ENCODE data around the gene IDH3B. TPM values are rescaled to one million over a fixed set of nuclear protein-coding genes. Genes with fewer than 3 reads are reported as not detected.

The IDH3B gene
- total and polyA plus RNA-seq, 2 of the 13 experiments (the other 11 are each of a cell fraction or from before 2014, with no cell fraction given): 215 to 254 TPM

- TF ChIP-seq AHDC1 (CRISPR knock-in tag; IDR thresholded peaks at IDR 0.05; ENCODE audit: borderline replicate concordance) (no peak), ZNF251 (CRISPR knock-in tag; IDR thresholded peaks at IDR 0.05) (0 out of 2 replicates have a peak, but pooled peaks have one; percentile 87), ZNF33B (CRISPR knock-in tag; IDR thresholded peaks at IDR 0.05) (peak; percentile 74), RBM39 (IDR thresholded peaks at IDR 0.05; ENCODE audit: low read depth, low read length, poor library complexity, severe bottlenecking) (peak; percentile 75), U2AF2 (IDR thresholded peaks at IDR 0.05; ENCODE audit: low read depth, low read length) (no peak; the same call in 1 of the 2 replicates), ZNF382 (CRISPR knock-in tag; IDR thresholded peaks at IDR 0.05; ENCODE audit: borderline replicate concordance) (no peak), ZNF552 (CRISPR knock-in tag; IDR thresholded peaks at IDR 0.05; ENCODE audit: borderline replicate concordance) (no peak), GMEB1 (CRISPR knock-in tag; IDR thresholded peaks at IDR 0.05; ENCODE audit: borderline replicate concordance) (peak; percentile 66; the same call in 1 of the 2 replicates), ZFYVE20 (CRISPR knock-in tag; IDR thresholded peaks at IDR 0.05; ENCODE audit: borderline replicate concordance, low read depth) (no peak; the same call in 1 of the 2 replicates), NFRKB (IDR thresholded peaks at IDR 0.05) (no peak), GATAD2A (CRISPR knock-in tag; IDR thresholded peaks at IDR 0.05) (peak; percentile 12; the same call in 1 of the 2 replicates), MLLT10 (CRISPR knock-in tag; IDR thresholded peaks at IDR 0.05) (no peak), ETV5 (CRISPR knock-in tag; IDR thresholded peaks at IDR 0.05; ENCODE audit: borderline replicate concordance) (no peak), MAX (IDR thresholded peaks at IDR 0.05) (peak; percentile 97), AKAP8 (CRISPR knock-in tag; IDR thresholded peaks at IDR 0.05) (peak; percentile 85; the same call in 1 of the 2 replicates), XBP1 (CRISPR knock-in tag; IDR thresholded peaks at IDR 0.05) (no peak), ZNF670 (CRISPR knock-in tag; IDR thresholded peaks at IDR 0.05; ENCODE audit: borderline replicate concordance) (peak; percentile 91; the same call in 1 of the 2 replicates), ZFAT (CRISPR knock-in tag; conservative IDR thresholded peaks at IDR 0.05) (no peak; the same call in 1 of the 2 replicates), GTF3A (CRISPR knock-in tag; conservative IDR thresholded peaks at IDR 0.05) (peak; percentile 76; the same call in 1 of the 2 replicates), ZNF550 (CRISPR knock-in tag; IDR thresholded peaks at IDR 0.05; ENCODE audit: borderline replicate concordance) (peak; percentile 39; the same call in 1 of the 2 replicates), ZNF740 (CRISPR knock-in tag; IDR thresholded peaks at IDR 0.05) (no peak)
Observed at GRCh38 chr20:2652724-2653555, 11.1 kb downstream of the IDH3B start (continued).

Measured in HepG2 (cell line).